Measurements from ENCODE around the gene VDAC1.
A peak's percentile ranks its signal among the peaks of the same experiment; 100 is the strongest.

VDAC1 gene

GRCh38 chr5:134003817-134004625 is 754 bp downstream of the VDAC1 start:
- Histone ChIP-seq H3K27me3 (ENCODE audit: control insufficient read depth in 5 of 5, insufficient read depth in 4 of 5, low read length in 5 of 5) (no peaks in the 10 kb centered on the region), H3K9ac (ENCODE audit: low read length in 5 of 5) (peak overlapping the region; percentile 90 to 98 (median 92)), H3K27ac (ENCODE audit: low read depth, low read length) (peak overlapping the region; percentile 98), H3K4me3 (ENCODE audit: low read depth in 1 of 5, low read length in 5 of 5) (peak overlapping the region; percentile 67 to 82 (median 78)), H3K36me3 (ENCODE audit: control insufficient read depth in 5 of 5, insufficient read depth in 5 of 5, low read length in 5 of 5) (peaks cover 0 to 7% (median 5%) of the 10 kb centered on the region in 5 donors), H3K4me1 (ENCODE audit: control insufficient read depth in 5 of 5, insufficient read depth in 5 of 5, low read length in 5 of 5) (peaks cover 13 to 55% (median 44%) of the 10 kb centered on the region in 5 donors), H3K9me3 (ENCODE audit: control insufficient read depth in 5 of 5, low read length in 5 of 5) (no peaks in the 10 kb centered on the region)

GRCh38 chr5:134003064-134003816 is 1.5 kb downstream of the VDAC1 start:
- H3K9ac ChIP-seq (ENCODE audit: low read length in 5 of 5): peak overlapping the region; percentile 90 to 98 (median 92)

GRCh38 chr5:134001938-134002731 is 2.6 kb downstream of the VDAC1 start:
- peaks cover 0 to 7% (median 5%) of the 10 kb centered on the region in 5 donors for H3K36me3 ChIP-seq (ENCODE audit: control insufficient read depth in 5 of 5, insufficient read depth in 5 of 5, low read length in 5 of 5)
- peaks cover 13 to 60% (median 44%) of the 10 kb centered on the region in 5 donors for H3K4me1 ChIP-seq (ENCODE audit: control insufficient read depth in 5 of 5, insufficient read depth in 5 of 5, low read length in 5 of 5)
- no peak overlapping the region for H3K4me3 ChIP-seq (ENCODE audit: low read depth in 1 of 5, low read length in 5 of 5)
- H3K27ac ChIP-seq (ENCODE audit: low read depth, low read length): peak overlapping the region; percentile 98
- H3K27me3 ChIP-seq (ENCODE audit: control insufficient read depth in 5 of 5, insufficient read depth in 4 of 5, low read length in 5 of 5): no peaks in the 10 kb centered on the region
- H3K9me3 ChIP-seq (ENCODE audit: control insufficient read depth in 5 of 5, low read length in 5 of 5): no peaks in the 10 kb centered on the region
- peak overlapping the region in 2 of 5 donors; percentile 90 to 91 for H3K9ac ChIP-seq (ENCODE audit: low read length in 5 of 5)

More at GRCh38 chr5:134003064-134003816, 1.5 kb downstream of the VDAC1 start:
- Histone ChIP-seq H3K4me3 (ENCODE audit: low read depth in 1 of 5, low read length in 5 of 5) (peak overlapping the region; percentile 67 to 82 (median 78)), H3K27me3 (ENCODE audit: control insufficient read depth in 5 of 5, insufficient read depth in 4 of 5, low read length in 5 of 5) (no peaks in the 10 kb centered on the region), H3K27ac (ENCODE audit: low read depth, low read length) (peak overlapping the region; percentile 98), H3K9me3 (ENCODE audit: control insufficient read depth in 5 of 5, low read length in 5 of 5) (no peaks in the 10 kb centered on the region), H3K4me1 (ENCODE audit: control insufficient read depth in 5 of 5, insufficient read depth in 5 of 5, low read length in 5 of 5) (peaks cover 13 to 60% (median 44%) of the 10 kb centered on the region in 5 donors), H3K36me3 (ENCODE audit: control insufficient read depth in 5 of 5, insufficient read depth in 5 of 5, low read length in 5 of 5) (peaks cover 0 to 7% (median 5%) of the 10 kb centered on the region in 5 donors)

- Histone ChIP-seq H3K4me1 (ENCODE audit: control insufficient read depth in 5 of 5, insufficient read depth in 5 of 5, low read length in 5 of 5) (peaks cover 13 to 60% (median 51%) of the 10 kb centered on the region in 5 donors), H3K4me3 (ENCODE audit: low read depth in 1 of 5, low read length in 5 of 5) (no peak overlapping the region), H3K27ac (ENCODE audit: low read depth, low read length) (no peak overlapping the region), H3K9me3 (ENCODE audit: control insufficient read depth in 5 of 5, low read length in 5 of 5) (no peaks in the 10 kb centered on the region), H3K9ac (ENCODE audit: low read length in 5 of 5) (no peak overlapping the region), H3K27me3 (ENCODE audit: control insufficient read depth in 5 of 5, insufficient read depth in 4 of 5, low read length in 5 of 5) (no peaks in the 10 kb centered on the region), H3K36me3 (ENCODE audit: control insufficient read depth in 5 of 5, insufficient read depth in 5 of 5, low read length in 5 of 5) (peaks cover 0 to 7% (median 5%) of the 10 kb centered on the region in 5 donors)
These were observed 3.9 kb downstream of the VDAC1 start for GRCh38 chr5:134000696-134001453.

GRCh38 chr5:134000091-134000511 is 4.7 kb downstream of the VDAC1 start:
- H3K9me3 ChIP-seq (ENCODE audit: control insufficient read depth in 5 of 5, low read length in 5 of 5): no peaks in the 10 kb centered on the region
- no peak overlapping the region for H3K27ac ChIP-seq (ENCODE audit: low read depth, low read length)
- no peak overlapping the region for H3K4me3 ChIP-seq (ENCODE audit: low read depth in 1 of 5, low read length in 5 of 5)
- peaks cover 11 to 60% (median 54%) of the 10 kb centered on the region in 5 donors for H3K4me1 ChIP-seq (ENCODE audit: control insufficient read depth in 5 of 5, insufficient read depth in 5 of 5, low read length in 5 of 5)
- peaks cover 0 to 7% (median 5%) of the 10 kb centered on the region in 5 donors for H3K36me3 ChIP-seq (ENCODE audit: control insufficient read depth in 5 of 5, insufficient read depth in 5 of 5, low read length in 5 of 5)
- H3K9ac ChIP-seq (ENCODE audit: low read length in 5 of 5): no peak overlapping the region
- no peaks in the 10 kb centered on the region for H3K27me3 ChIP-seq (ENCODE audit: control insufficient read depth in 5 of 5, insufficient read depth in 4 of 5, low read length in 5 of 5)

GRCh38 chr5:133998807-133999206 is 6.0 kb downstream of the VDAC1 start:
- Histone ChIP-seq H3K36me3 (ENCODE audit: control insufficient read depth in 5 of 5, insufficient read depth in 5 of 5, low read length in 5 of 5) (peaks cover 0 to 7% (median 5%) of the 10 kb centered on the region in 5 donors), H3K9ac (ENCODE audit: low read length in 5 of 5) (no peak overlapping the region), H3K27ac (ENCODE audit: low read depth, low read length) (no peak overlapping the region), H3K27me3 (ENCODE audit: control insufficient read depth in 5 of 5, insufficient read depth in 4 of 5, low read length in 5 of 5) (no peaks in the 10 kb centered on the region), H3K9me3 (ENCODE audit: control insufficient read depth in 5 of 5, low read length in 5 of 5) (no peaks in the 10 kb centered on the region), H3K4me1 (ENCODE audit: control insufficient read depth in 5 of 5, insufficient read depth in 5 of 5, low read length in 5 of 5) (peaks cover 12 to 64% (median 59%) of the 10 kb centered on the region in 5 donors), H3K4me3 (ENCODE audit: low read depth in 1 of 5, low read length in 5 of 5) (no peak overlapping the region)

GRCh38 chr5:133998042-133998441 is 6.7 kb downstream of the VDAC1 start:
- H3K4me3 ChIP-seq (ENCODE audit: low read depth in 1 of 5, low read length in 5 of 5): no peak overlapping the region
- no peak overlapping the region for H3K27ac ChIP-seq (ENCODE audit: low read depth, low read length)
- H3K9me3 ChIP-seq (ENCODE audit: control insufficient read depth in 5 of 5, low read length in 5 of 5): no peaks in the 10 kb centered on the region
- peaks cover 0 to 7% (median 5%) of the 10 kb centered on the region in 5 donors for H3K36me3 ChIP-seq (ENCODE audit: control insufficient read depth in 5 of 5, insufficient read depth in 5 of 5, low read length in 5 of 5)
- H3K4me1 ChIP-seq (ENCODE audit: control insufficient read depth in 5 of 5, insufficient read depth in 5 of 5, low read length in 5 of 5): peaks cover 9 to 60% (median 51%) of the 10 kb centered on the region in 5 donors
- H3K9ac ChIP-seq (ENCODE audit: low read length in 5 of 5): no peak overlapping the region
- H3K27me3 ChIP-seq (ENCODE audit: control insufficient read depth in 5 of 5, insufficient read depth in 4 of 5, low read length in 5 of 5): no peaks in the 10 kb centered on the region

- H3K9ac ChIP-seq (ENCODE audit: low read length in 5 of 5): no peak overlapping the region
- peaks cover 0 to 5% (median 5%) of the 10 kb centered on the region in 5 donors for H3K36me3 ChIP-seq (ENCODE audit: control insufficient read depth in 5 of 5, insufficient read depth in 5 of 5, low read length in 5 of 5)
- H3K9me3 ChIP-seq (ENCODE audit: control insufficient read depth in 5 of 5, low read length in 5 of 5): no peaks in the 10 kb centered on the region
- H3K27ac ChIP-seq (ENCODE audit: low read depth, low read length): no peak overlapping the region
- H3K4me3 ChIP-seq (ENCODE audit: low read depth in 1 of 5, low read length in 5 of 5): no peak overlapping the region
- H3K4me1 ChIP-seq (ENCODE audit: control insufficient read depth in 5 of 5, insufficient read depth in 5 of 5, low read length in 5 of 5): peaks cover 8 to 54% (median 44%) of the 10 kb centered on the region in 5 donors
- H3K27me3 ChIP-seq (ENCODE audit: control insufficient read depth in 5 of 5, insufficient read depth in 4 of 5, low read length in 5 of 5): no peaks in the 10 kb centered on the region
These were observed 8.0 kb downstream of the VDAC1 start for GRCh38 chr5:133996683-133997252.
